Suppressor macrophage (primary cell): ENCODE results near the gene ERC1.

Source experiments
- DNase-seq, 4 experiments: peaks; one replicate each; pipeline ENCODE4 v3.0.0-alpha.2; 2020 to 2022

ERC1 gene

GRCh38 chr12:1362143-1362662 lies 371.2 kb downstream of the ERC1 start:
- no peak for DNase-seq

GRCh38 chr12:1365703-1366102 lies 374.7 kb downstream of the ERC1 start:
- no peak for DNase-seq

DNA sequence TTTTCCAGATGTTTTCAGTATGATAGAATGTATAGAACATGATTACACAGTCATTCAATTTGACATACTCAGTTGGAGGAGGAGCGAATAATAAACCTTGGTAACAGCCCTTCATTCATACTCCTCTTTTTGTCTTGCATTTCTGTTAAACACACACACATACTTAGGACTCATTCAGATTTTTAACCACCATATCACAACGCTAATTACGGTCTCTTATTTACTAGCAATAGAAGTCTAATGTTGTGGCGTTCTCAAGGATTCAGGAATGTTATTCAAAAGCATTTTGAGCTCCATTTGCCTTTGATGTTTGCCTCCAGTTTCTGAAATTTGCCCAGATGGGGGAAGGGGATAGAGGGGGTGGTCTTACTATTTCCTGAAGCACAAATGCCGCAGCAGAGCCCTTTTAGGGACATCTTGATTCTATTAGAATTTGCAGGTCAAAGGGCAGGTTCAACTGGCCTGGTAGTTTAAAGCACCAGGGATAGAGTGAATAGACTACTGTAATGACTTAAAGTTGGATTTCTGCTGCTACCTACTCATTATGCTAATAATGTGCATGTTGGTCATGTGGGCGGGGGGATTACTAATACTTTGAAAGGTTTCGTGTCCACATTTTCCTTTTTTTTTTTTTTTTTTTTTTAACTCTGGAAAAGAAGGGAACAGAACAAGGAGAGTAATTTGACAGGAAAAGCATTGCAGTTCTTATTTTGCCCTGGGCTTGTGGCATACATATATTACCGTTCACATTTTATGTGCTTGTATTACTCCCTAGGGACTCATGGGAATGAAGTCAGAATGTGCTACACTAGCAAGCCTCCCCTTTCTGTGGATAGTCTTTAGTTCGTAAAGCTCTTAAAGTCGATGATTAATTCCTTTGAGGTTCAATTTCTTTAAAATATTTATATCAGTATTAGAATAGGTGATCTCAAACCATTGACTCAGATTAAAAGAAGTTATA lies 376.6 kb downstream of the ERC1 start:
- peak in 2 of 4 experiments; percentile 5 to 16 for DNase-seq

- DNase-seq = no peak
Observed at GRCh38 chr12:1369460-1369859, 378.4 kb downstream of the ERC1 start.

- DNase-seq = no peak
Observed at GRCh38 chr12:1369938-1370500, 379.0 kb downstream of the ERC1 start.

- DNase-seq = no peak
Observed at GRCh38 chr12:1373901-1374735, 383.1 kb downstream of the ERC1 start.

GRCh38 chr12:1375323-1375722 lies 384.3 kb downstream of the ERC1 start:
- no peak for DNase-seq

DNA sequence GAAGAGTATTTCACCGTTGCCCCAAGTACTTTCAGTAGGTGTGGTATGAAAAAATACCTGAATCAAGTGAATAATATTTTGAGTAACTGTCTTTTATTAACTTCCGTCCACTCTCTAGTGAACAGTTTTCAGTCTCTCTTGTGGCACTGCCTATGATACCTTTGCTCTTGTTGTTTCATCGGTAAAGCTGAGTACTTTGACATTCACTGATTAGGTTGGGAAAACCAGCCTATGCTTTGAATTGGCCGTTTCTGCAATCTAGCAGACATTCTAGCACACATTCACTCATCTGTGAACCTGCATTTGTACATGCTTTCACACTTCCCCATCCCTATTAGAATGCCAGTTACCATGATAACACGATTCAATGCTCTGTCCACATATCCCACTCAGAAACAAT lies 386.1 kb downstream of the ERC1 start:
- no peak for DNase-seq

DNA sequence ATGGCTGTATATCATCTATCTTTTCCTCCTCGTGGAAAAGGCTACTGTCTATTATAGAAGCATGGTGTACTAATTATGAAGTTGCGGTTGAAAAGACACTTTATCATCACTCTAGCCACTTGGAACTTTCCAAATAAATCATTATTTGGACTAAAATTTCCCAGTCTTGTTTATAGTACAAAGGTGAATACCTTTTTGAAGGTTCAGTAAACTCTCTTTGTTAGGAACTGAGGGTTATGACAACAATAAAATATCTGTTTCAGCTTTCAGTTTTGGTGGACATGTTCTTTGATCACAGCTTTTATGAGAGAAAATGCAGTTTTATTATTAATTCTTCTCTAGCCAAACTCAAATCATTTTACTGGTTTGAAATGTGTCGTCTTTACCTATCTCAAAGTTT lies 386.7 kb downstream of the ERC1 start:
- DNase-seq = no peak

DNA sequence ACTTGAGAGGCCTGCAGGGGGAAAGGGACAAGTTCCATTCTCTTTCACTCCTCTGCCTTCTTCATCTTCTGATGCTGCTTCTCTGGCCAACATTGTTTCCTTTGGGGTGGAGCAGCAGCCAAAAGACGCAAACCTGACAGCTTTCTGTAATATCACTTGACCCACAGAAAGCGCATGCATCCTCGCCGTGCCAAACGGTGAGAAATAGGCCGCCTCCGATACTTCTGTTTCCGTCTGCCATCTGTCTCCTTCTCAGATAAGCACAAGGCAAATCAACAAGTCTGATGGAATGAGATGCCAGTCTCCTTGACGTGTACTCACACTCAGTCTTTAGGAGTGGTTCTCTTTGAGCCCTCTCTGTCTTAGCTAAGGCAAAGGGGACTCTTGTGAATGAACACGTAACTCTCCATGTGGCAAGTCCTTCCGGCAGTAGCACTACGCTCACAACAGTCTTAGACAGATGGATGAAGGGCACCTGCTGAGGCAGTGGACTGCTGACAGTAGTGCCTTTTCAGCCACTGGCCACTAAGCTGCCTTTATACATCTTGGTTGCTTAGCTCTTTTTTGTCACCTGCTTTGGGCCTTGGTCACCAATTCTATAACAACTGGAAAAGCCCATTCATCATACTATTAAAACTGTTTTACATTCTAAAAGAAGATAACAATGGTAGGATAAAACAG lies 389.3 kb downstream of the ERC1 start:
- DNase-seq = no peak

- DNase-seq = no peak
Observed at GRCh38 chr12:1382151-1382550, 391.1 kb downstream of the ERC1 start.

- DNase-seq = no peak
Observed at GRCh38 chr12:1382826-1383225, 391.8 kb downstream of the ERC1 start.

DNA sequence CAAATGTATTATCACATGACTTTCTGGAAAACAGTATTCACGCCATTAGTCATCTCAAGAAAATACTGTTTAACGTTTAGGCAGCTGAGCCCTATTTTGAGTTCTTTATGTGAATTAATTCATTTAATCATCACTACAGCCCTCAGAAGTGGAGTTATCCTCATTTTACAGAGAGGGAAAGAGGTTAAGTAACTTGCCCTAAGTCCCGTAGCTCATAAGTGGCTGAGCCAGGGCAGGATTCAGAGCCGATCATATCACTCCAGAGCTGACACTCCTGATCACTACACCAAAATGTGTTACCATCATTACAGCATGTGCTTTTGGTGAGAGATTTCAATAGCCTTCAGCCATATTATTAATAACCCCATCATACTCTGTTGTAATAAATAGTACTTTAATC lies 392.7 kb downstream of the ERC1 start:
- DNase-seq = no peak

- DNase-seq = no peak
Observed at GRCh38 chr12:1384910-1385309, 393.9 kb downstream of the ERC1 start.

GRCh38 chr12:1391722-1392121 lies 400.7 kb downstream of the ERC1 start:
- DNase-seq = no peak

GRCh38 chr12:1395421-1395955 lies 404.5 kb downstream of the ERC1 start:
- DNase-seq = no peak

GRCh38 chr12:1398673-1399072 lies 407.6 kb downstream of the ERC1 start:
- DNase-seq = no peak

DNA sequence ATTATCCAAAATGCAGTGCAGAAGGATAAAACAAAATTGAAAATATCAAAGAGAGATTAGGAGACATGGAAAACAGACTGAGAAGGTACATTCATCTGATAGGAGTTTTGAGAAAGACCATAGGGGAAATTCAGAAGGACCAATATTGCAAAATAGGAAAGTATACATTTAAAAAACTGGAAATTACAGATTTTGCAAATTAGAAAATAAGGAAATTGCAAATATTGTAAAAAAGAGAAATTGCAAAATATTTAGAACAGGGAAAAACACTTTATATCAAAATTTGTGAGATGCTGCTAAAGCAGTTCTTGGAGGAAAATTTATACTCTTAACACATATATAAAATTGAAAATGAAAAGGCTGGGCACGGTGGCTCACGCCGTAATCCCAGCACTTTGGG lies 410.9 kb downstream of the ERC1 start:
- DNase-seq = peak in 1 of 4 experiments; percentile 7

DNA sequence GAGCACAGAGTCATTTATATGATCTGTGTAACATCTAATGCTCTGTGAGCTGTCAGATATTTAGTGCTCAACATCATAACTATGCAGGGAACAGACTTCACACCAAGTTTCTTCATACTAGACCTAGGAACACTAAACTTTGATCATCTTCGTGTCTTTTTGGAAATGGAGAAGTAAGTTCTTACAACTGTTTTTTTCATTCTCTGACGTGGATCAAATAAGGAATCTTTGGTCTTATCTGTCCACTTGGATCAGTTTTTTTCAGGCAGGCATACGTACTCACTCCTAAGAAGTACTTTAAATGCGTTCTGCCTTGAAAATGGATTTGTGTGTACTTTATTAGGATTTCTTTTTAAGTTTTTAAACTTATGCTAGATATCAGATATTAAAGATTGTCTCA lies 412.4 kb downstream of the ERC1 start:
- peak in 1 of 4 experiments; percentile 10 for DNase-seq

GRCh38 chr12:1405619-1406018 lies 414.6 kb downstream of the ERC1 start:
- DNase-seq = no peak

DNA sequence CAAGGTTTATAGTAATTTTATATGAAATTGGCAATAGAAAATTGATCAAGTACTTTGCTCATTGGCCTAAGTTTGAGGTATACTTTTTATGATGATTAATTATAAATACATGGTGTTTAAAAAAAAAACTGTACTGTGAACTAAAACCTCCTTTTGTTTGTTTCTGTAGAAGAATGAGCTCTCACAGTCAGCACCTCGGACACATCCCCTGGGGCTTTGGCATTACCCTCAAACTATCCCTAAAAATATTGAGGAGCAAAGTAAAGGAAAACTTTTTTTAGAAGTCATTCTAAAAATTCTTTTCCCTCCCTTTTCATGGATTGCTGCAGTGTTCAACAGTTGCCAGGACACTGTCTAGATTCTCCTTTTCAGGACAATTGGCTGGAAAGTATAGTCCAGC lies 419.8 kb downstream of the ERC1 start:
- no peak for DNase-seq

GRCh38 chr12:1413930-1414329 lies 422.9 kb downstream of the ERC1 start:
- DNase-seq = no peak
